BJ (cell line): ENCODE results near the gene NUP58. TPM values are rescaled to one million over a fixed set of nuclear protein-coding genes. Genes with fewer than 3 reads are reported as not detected.

Experiments
- CTCF ChIA-PET: fragments of 350-600 bp; formaldehyde crosslinking; extraction: SDS; loops from one replicate; lab custom pipeline; 2021; ENCODE audit warnings: antibody characterized with exemption, inconsistent platforms; lab: Yijun Ruan, JAX
- POLR2A ChIA-PET: fragments of 300-600 bp; sonication (Branson Sonifier 250); formaldehyde crosslinking; extraction: SDS; loops from one replicate; lab custom pipeline; 2021; ENCODE audit warnings: antibody characterized with exemption; lab: Charles Lee
- DNase-seq: peaks from one replicate; pipeline ENCODE4 v3.0.0-alpha.2; 2011; ENCODE audit warnings: low read depth
- H3K27me3 ChIP-seq: 2 replicates; pipeline ENCODE4 v1.6.0; 2011; ENCODE audit warnings: low read length; ENCODE audit not compliant: control insufficient read depth, insufficient read depth
- H3K36me3 ChIP-seq: 2 replicates; pipeline ENCODE4 v1.5.1; 2011; ENCODE audit warnings: low read length; ENCODE audit not compliant: control insufficient read depth, insufficient read depth
- H3K4me3 ChIP-seq: 2 replicates; pipeline ENCODE4 v1.5.1; 2011; ENCODE audit warnings: low read depth, mild to moderate bottlenecking, control low read depth, low read length
- CTCF ChIP-seq: IDR thresholded peaks from 2 replicates; pipeline ENCODE4 v1.5.1; 2011; ENCODE audit warnings: low read depth, mild to moderate bottlenecking, control low read depth, inconsistent platforms, low read length, moderate library complexity; ENCODE audit not compliant: insufficient read depth
- polyA plus RNA-seq: library from polyadenylated mRNA; depleted of rRNA; stranded (reverse); fragments of >200 nt; gene quantifications from 2 replicates; pipeline ENCODE4 v1.2.3, GENCODE V29; 2011

Gene NUP58
- polyA plus RNA-seq, 1 experiment, result 20.4 TPM

- no peak overlapping the region for H3K4me3 ChIP-seq
- DNase-seq, result no peak
- ChIA-PET CTCF (no interaction called here), POLR2A (interaction anchor here (0.7 kb wide), 1 partner anchor 97 kb away, joined by 5 read pairs; no protein-coding TSS in a partner anchor)
- no peak for TF ChIP-seq CTCF
- H3K36me3 ChIP-seq, result no peaks in the 10 kb centered on the region
- peaks cover 5% of the 10 kb centered on the region for H3K27me3 ChIP-seq
Observed at GRCh38 chr13:25379011-25379410, 77.6 kb downstream of the NUP58 start.

- no peaks in the 10 kb centered on the region for H3K36me3 ChIP-seq
- no peak for DNase-seq
- POLR2A ChIA-PET, result no interaction called here
- CTCF ChIA-PET, result interaction anchor here (1.0 to 1.2 kb wide), 2 partner anchors 18 to 146 kb away, joined by 3 to 4 read pairs; no protein-coding TSS in a partner anchor
- no peak overlapping the region for H3K4me3 ChIP-seq
- no peaks in the 10 kb centered on the region for H3K27me3 ChIP-seq
- TF ChIP-seq CTCF, result no peak
Observed at GRCh38 chr13:25380082-25380481, 78.7 kb downstream of the NUP58 start.

GRCh38 chr13:25380741-25381324 lies 79.4 kb downstream of the NUP58 start:
- H3K36me3 ChIP-seq, result no peaks in the 10 kb centered on the region
- POLR2A ChIA-PET, result no interaction called here
- CTCF ChIA-PET, result interaction anchor here (1.2 kb wide), 1 partner anchor 17 kb away, joined by 3 read pairs; no protein-coding TSS in a partner anchor
- no peak for DNase-seq
- H3K27me3 ChIP-seq, result no peaks in the 10 kb centered on the region
- TF ChIP-seq CTCF, result no peak
- H3K4me3 ChIP-seq, result no peak overlapping the region

GRCh38 chr13:25384758-25385410 lies 83.5 kb downstream of the NUP58 start:
- no peak for DNase-seq
- Histone ChIP-seq H3K36me3 (no peaks in the 10 kb centered on the region), H3K27me3 (no peaks in the 10 kb centered on the region), H3K4me3 (no peak overlapping the region)
- TF ChIP-seq CTCF, result no peak
- CTCF ChIA-PET, result interaction anchor here (0.6 to 3.0 kb wide), 3 partner anchors 9 to 11 kb away, joined by 3 to 12 read pairs (median 5); no protein-coding TSS in a partner anchor
- POLR2A ChIA-PET, result no interaction called here

- ChIA-PET POLR2A (no interaction called here), CTCF (interaction anchor here (2.5 kb wide), 1 partner anchor 16 kb away, joined by 11 read pairs; no protein-coding TSS in a partner anchor)
- DNase-seq, result no peak
- Histone ChIP-seq H3K4me3 (no peak overlapping the region), H3K27me3 (no peaks in the 10 kb centered on the region), H3K36me3 (no peaks in the 10 kb centered on the region)
- no peak for TF ChIP-seq CTCF
Observed at GRCh38 chr13:25391932-25392331, 90.5 kb downstream of the NUP58 start.
